CD4-positive, alpha-beta memory T cell (primary cell): ENCODE data around the gene UFC1. TPM values are rescaled to one million over a fixed set of nuclear protein-coding genes. Genes with fewer than 3 reads are reported as not detected.
A peak's percentile ranks its signal among the peaks of the same experiment; 100 is the strongest.

Source experiments
- CTCF ChIA-PET: fragments of 350-600 bp; sonication (Branson Sonifier 250); formaldehyde crosslinking; loops from one replicate; lab custom pipeline; 2021; ENCODE audit warnings: inconsistent platforms; ENCODE audit not compliant: partially characterized antibody; lab: Charles Lee
- POLR2A ChIA-PET: fragments of 350-600 bp; sonication (Branson Sonifier 250); formaldehyde crosslinking; loops from one replicate; lab custom pipeline; 2021; ENCODE audit not compliant: partially characterized antibody; lab: Charles Lee
- DNase-seq, 5 donors: peaks; one replicate each; pipeline versions ENCODE4 v3.0.0 to v3.0.0-alpha.2; 2020 to 2022; ENCODE audit warnings: mixed read lengths in 1 of 5
- H3K27ac ChIP-seq: one replicate; pipeline ENCODE4 v1.7.0; 2013; ENCODE audit warnings: low read depth, low read length
- H3K27me3 ChIP-seq: 2 replicates; pipeline ENCODE4 v1.7.0; 2013; ENCODE audit warnings: mild to moderate bottlenecking, low read length, moderate library complexity; ENCODE audit not compliant: insufficient read depth
- H3K36me3 ChIP-seq: 2 replicates; pipeline ENCODE4 v1.7.0; 2013; ENCODE audit warnings: mild to moderate bottlenecking, low read length, moderate library complexity; ENCODE audit not compliant: insufficient read depth
- H3K4me1 ChIP-seq: 2 replicates; pipeline ENCODE4 v1.7.0; 2013; ENCODE audit warnings: mild to moderate bottlenecking, low read length, moderate library complexity; ENCODE audit not compliant: insufficient read depth
- H3K4me3 ChIP-seq, 2 donors: one replicate each; pipeline ENCODE4 v1.7.0; 2013; ENCODE audit warnings: low read length in 2 of 2, mild to moderate bottlenecking in 1 of 2
- H3K9me3 ChIP-seq, 2 donors: one replicate each; pipeline ENCODE4 v1.7.0; 2013; ENCODE audit warnings: low read length in 2 of 2, control low read depth in 1 of 2; ENCODE audit not compliant: control insufficient read depth in 1 of 2
- H3K27ac Mint-ChIP-seq, 7 donors: one replicate each; pipeline ENCODE4 v1.8.0; 2020 to 2021; ENCODE audit warnings: mixed read lengths in 7 of 7, mild to moderate bottlenecking in 6 of 7, inconsistent platforms in 3 of 7, moderate library complexity in 3 of 7
- H3K27me3 Mint-ChIP-seq, 2 donors: one replicate each; pipeline ENCODE4 v1.8.0; 2020 to 2021; ENCODE audit warnings: mixed read lengths in 2 of 2
- H3K36me3 Mint-ChIP-seq, 2 donors: one replicate each; pipeline ENCODE4 v1.8.0; 2020 to 2021; ENCODE audit warnings: mixed read lengths in 2 of 2, inconsistent platforms in 1 of 2, mild to moderate bottlenecking in 1 of 2
- H3K4me1 Mint-ChIP-seq, 4 donors: one replicate each; pipeline ENCODE4 v1.8.0; 2020 to 2021; ENCODE audit warnings: mixed read lengths in 4 of 4, mild to moderate bottlenecking in 1 of 4
- H3K4me3 Mint-ChIP-seq, 8 donors: one replicate each; pipeline ENCODE4 v1.8.0; 2020 to 2021; ENCODE audit warnings: mixed read lengths in 8 of 8, mild to moderate bottlenecking in 7 of 8, moderate library complexity in 6 of 8, inconsistent platforms in 3 of 8
- H3K9me3 Mint-ChIP-seq, 8 donors: one replicate each; pipeline ENCODE4 v1.8.0; 2020 to 2021; ENCODE audit warnings: mixed read lengths in 8 of 8, mild to moderate bottlenecking in 5 of 8, inconsistent platforms in 3 of 8, moderate library complexity in 1 of 8
- intact Hi-C: fragments of 100-400 bp; cut with micrococcal nuclease; formaldehyde crosslinking; loops from one replicate; pipeline ENCODE4 v1.15.1; 2023
- polyA plus RNA-seq, 2 donors: library from polyadenylated mRNA; unstranded; fragments of 300-500 nt; fragmentation: Illumina TruSeq; gene quantifications; one replicate each; pipeline ENCODE4 v1.2.3, GENCODE V29; 2021
- total RNA-seq, 2 experiments: library from RNA; stranded (reverse); gene quantifications; one replicate each; pipeline ENCODE4 v1.2.3, GENCODE V29; 2021

The UFC1 gene
- total and polyA plus RNA-seq, 4 experiments from 2014 or later: 87.2 to 176 (median 117) TPM

DNA sequence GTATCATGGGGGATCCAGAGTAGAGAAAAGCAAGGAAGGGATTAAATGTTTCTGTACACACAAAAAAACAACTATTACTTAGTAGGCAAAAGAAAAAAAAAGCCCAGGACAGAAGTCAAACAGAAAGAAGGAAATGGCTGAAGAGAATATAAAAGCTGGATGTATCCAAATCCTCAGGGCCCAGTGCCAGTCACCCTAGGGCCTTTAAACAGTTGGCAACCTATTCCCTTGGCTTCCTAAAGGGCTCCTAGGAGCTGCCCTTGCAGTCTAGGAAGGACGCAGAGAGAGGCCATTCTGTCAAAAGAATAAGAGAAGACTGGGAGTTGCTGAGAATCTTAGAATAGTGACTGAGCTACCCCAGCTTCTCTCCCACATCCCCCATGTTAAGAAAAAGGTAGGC lies 18.6 kb downstream of the UFC1 start:
- intact Hi-C loops: no loop called here
- peaks cover 48 to 76% of the 10 kb centered on the region in 2 donors for H3K36me3 Mint-ChIP-seq
- Histone ChIP-seq H3K4me1 (peaks cover 29% of the 10 kb centered on the region), H3K36me3 (peaks cover 59% of the 10 kb centered on the region), H3K27ac (no peak overlapping the region), H3K9me3 (no peaks in the 10 kb centered on the region), H3K4me3 (no peak overlapping the region), H3K27me3 (no peaks in the 10 kb centered on the region)
- H3K9me3 Mint-ChIP-seq: no peaks in the 10 kb centered on the region
- H3K4me3 Mint-ChIP-seq: peak overlapping the region in 1 of 8 donors; percentile 29
- ChIA-PET POLR2A (interaction anchor here (0.7 to 1.4 kb wide), 3 partner anchors 10 to 119 kb away, joined by 4 to 5 read pairs (median 4); no protein-coding TSS in a partner anchor), CTCF (interaction anchor here (1.3 kb wide), 1 partner anchor 10 kb away, joined by 3 read pairs; no protein-coding TSS in a partner anchor)
- H3K27me3 Mint-ChIP-seq: no peaks in the 10 kb centered on the region
- no peak for DNase-seq
- peaks cover 27 to 74% (median 48%) of the 10 kb centered on the region in 4 donors for H3K4me1 Mint-ChIP-seq
- H3K27ac Mint-ChIP-seq: peak overlapping the region in 4 of 7 donors; percentile 36 to 86 (median 72)

- ChIA-PET CTCF (interaction anchor here (1.3 kb wide), 1 partner anchor 9 kb away, joined by 3 read pairs; no protein-coding TSS in a partner anchor), POLR2A (interaction anchor here (0.7 to 1.4 kb wide), 3 partner anchors 10 to 118 kb away, joined by 4 to 5 read pairs (median 4); no protein-coding TSS in a partner anchor)
- intact Hi-C loops: no loop called here
- no peaks in the 10 kb centered on the region for H3K9me3 ChIP-seq
- H3K36me3 ChIP-seq: peaks cover 59% of the 10 kb centered on the region
- no peaks in the 10 kb centered on the region for H3K27me3 ChIP-seq
- peaks cover 28% of the 10 kb centered on the region for H3K4me1 ChIP-seq
- H3K4me3 ChIP-seq: no peak overlapping the region
- Mint-ChIP-seq H3K4me1 (peaks cover 30 to 74% (median 50%) of the 10 kb centered on the region in 4 donors), H3K4me3 (peak overlapping the region in 2 of 8 donors; percentile 29 to 46), H3K27me3 (no peaks in the 10 kb centered on the region), H3K27ac (peak overlapping the region in 5 of 7 donors; percentile 37 to 86 (median 54)), H3K9me3 (no peaks in the 10 kb centered on the region), H3K36me3 (peaks cover 48 to 76% of the 10 kb centered on the region in 2 donors)
- no peak overlapping the region for H3K27ac ChIP-seq
- DNase-seq: no peak
Observed at GRCh38 chr1:161172776-161173376, 19.1 kb downstream of the UFC1 start.

GRCh38 chr1:161173711-161174110 lies 19.9 kb downstream of the UFC1 start:
- H3K36me3 Mint-ChIP-seq: peaks cover 48 to 76% of the 10 kb centered on the region in 2 donors
- H3K27me3 Mint-ChIP-seq: no peaks in the 10 kb centered on the region

GRCh38 chr1:161174911-161175310 lies 21.1 kb downstream of the UFC1 start:
- DNase-seq: no peak
- ChIA-PET CTCF (interaction anchor here (3.4 to 4.3 kb wide), 2 partner anchors 8 to 16 kb away, joined by 31 to 48 read pairs; partner anchors contain the start of gene PPOX), POLR2A (interaction anchor here (0.6 to 3.3 kb wide), 5 partner anchors 9 to 139 kb away, joined by 3 to 80 read pairs (median 4); partner anchors contain the start of genes DEDD, NDUFS2 and PPOX)
- Mint-ChIP-seq H3K36me3 (peaks cover 45 to 66% of the 10 kb centered on the region in 2 donors), H3K27me3 (no peaks in the 10 kb centered on the region), H3K27ac (peak overlapping the region in 5 of 7 donors; percentile 61 to 95 (median 76)), H3K4me1 (peaks cover 32 to 76% (median 49%) of the 10 kb centered on the region in 4 donors), H3K4me3 (peak overlapping the region in 6 of 8 donors; percentile 36 to 100 (median 50)), H3K9me3 (no peaks in the 10 kb centered on the region)
- H3K9me3 ChIP-seq: no peaks in the 10 kb centered on the region
- intact Hi-C loops: no loop called here
- peaks cover 32% of the 10 kb centered on the region for H3K4me1 ChIP-seq
- H3K36me3 ChIP-seq: peaks cover 53% of the 10 kb centered on the region
- H3K4me3 ChIP-seq: no peak overlapping the region
- H3K27ac ChIP-seq: no peak overlapping the region
- H3K27me3 ChIP-seq: no peaks in the 10 kb centered on the region

More at GRCh38 chr1:161173711-161174110, 19.9 kb downstream of the UFC1 start:
- H3K27ac ChIP-seq: no peak overlapping the region
- H3K27me3 ChIP-seq: no peaks in the 10 kb centered on the region
- H3K9me3 ChIP-seq: no peaks in the 10 kb centered on the region
- intact Hi-C loops: no loop called here
- CTCF ChIA-PET: interaction anchor here (0.6 to 4.3 kb wide), 2 partner anchors 9 to 18 kb away, joined by 3 to 31 read pairs; no protein-coding TSS in a partner anchor
- peaks cover 30 to 74% (median 53%) of the 10 kb centered on the region in 4 donors for H3K4me1 Mint-ChIP-seq
- H3K4me1 ChIP-seq: peaks cover 30% of the 10 kb centered on the region
- POLR2A ChIA-PET: no interaction called here
- H3K9me3 Mint-ChIP-seq: no peaks in the 10 kb centered on the region
- peaks cover 59% of the 10 kb centered on the region for H3K36me3 ChIP-seq
- H3K27ac Mint-ChIP-seq: peak overlapping the region in 3 of 7 donors; percentile 30 to 68 (median 53)
- no peak for DNase-seq
- no peak overlapping the region for H3K4me3 ChIP-seq
- H3K4me3 Mint-ChIP-seq: no peak overlapping the region

GRCh38 chr1:161175771-161176453 lies 22.1 kb downstream of the UFC1 start:
- ChIA-PET CTCF (interaction anchor here (1.7 to 4.3 kb wide), 4 partner anchors 9 to 50 kb away, joined by 5 to 48 read pairs (median 19); partner anchors contain the start of genes PPOX and TOMM40L), POLR2A (interaction anchor here (0.7 to 3.3 kb wide), 15 partner anchors 10 to 214 kb away, joined by 3 to 80 read pairs (median 8); partner anchors contain the start of genes DEDD, NDUFS2, PPOX and TOMM40L)
- H3K27me3 Mint-ChIP-seq: no peaks in the 10 kb centered on the region
- no peaks in the 10 kb centered on the region for H3K9me3 ChIP-seq
- H3K4me3 Mint-ChIP-seq: peak overlapping the region; percentile 98 to 100 (median 100)
- no peak for DNase-seq
- intact Hi-C loops: no loop called here
- peaks cover 42 to 61% of the 10 kb centered on the region in 2 donors for H3K36me3 Mint-ChIP-seq
- H3K4me1 ChIP-seq: peaks cover 42% of the 10 kb centered on the region
- H3K9me3 Mint-ChIP-seq: no peaks in the 10 kb centered on the region
- H3K27me3 ChIP-seq: no peaks in the 10 kb centered on the region
- H3K36me3 ChIP-seq: peaks cover 45% of the 10 kb centered on the region
- peak overlapping the region; percentile 90 to 97 for H3K4me3 ChIP-seq
- peak overlapping the region; percentile 85 for H3K27ac ChIP-seq
- peak overlapping the region; percentile 95 to 100 (median 99) for H3K27ac Mint-ChIP-seq
- H3K4me1 Mint-ChIP-seq: peaks cover 40 to 84% (median 59%) of the 10 kb centered on the region in 4 donors

GRCh38 chr1:161176468-161177111 lies 22.8 kb downstream of the UFC1 start:
- POLR2A ChIA-PET: interaction anchor here (0.9 to 3.3 kb wide), 16 partner anchors 9 to 214 kb away, joined by 3 to 80 read pairs (median 7); partner anchors contain the start of genes F11R, NDUFS2, PPOX and SDHC
- peaks cover 35 to 54% of the 10 kb centered on the region in 2 donors for H3K36me3 Mint-ChIP-seq
- DNase-seq: no peak
- Histone ChIP-seq H3K9me3 (no peaks in the 10 kb centered on the region), H3K4me1 (peaks cover 48% of the 10 kb centered on the region), H3K36me3 (peaks cover 39% of the 10 kb centered on the region), H3K27me3 (no peaks in the 10 kb centered on the region), H3K4me3 (peak overlapping the region; percentile 90 to 97), H3K27ac (peak overlapping the region; percentile 85)
- H3K9me3 Mint-ChIP-seq: no peaks in the 10 kb centered on the region
- peaks cover 40 to 84% (median 61%) of the 10 kb centered on the region in 4 donors for H3K4me1 Mint-ChIP-seq
- no peaks in the 10 kb centered on the region for H3K27me3 Mint-ChIP-seq
- H3K27ac Mint-ChIP-seq: peak overlapping the region; percentile 95 to 100 (median 99)
- CTCF ChIA-PET: interaction anchor here (1.7 to 4.3 kb wide), 4 partner anchors 9 to 49 kb away, joined by 5 to 48 read pairs (median 19); partner anchors contain the start of genes PPOX and TOMM40L
- intact Hi-C loops: loop anchor here (1.0 kb wide), 2 partner anchors 10 to 49 kb away; partner anchors contain the start of gene PPOX
- peak overlapping the region; percentile 98 to 100 (median 100) for H3K4me3 Mint-ChIP-seq
